ENCODE results near the gene LIPI. TPM values are rescaled to one million over a fixed set of nuclear protein-coding genes. Genes with fewer than 3 reads are reported as not detected.
"Not testable (repeated sequence)": the region's sequence is repeated elsewhere in the genome, so short reads cannot be mapped to it uniquely, and the experiment has no call there.

Gene LIPI
- total RNA-seq, 2 experiments from 2014 or later: not detected

GRCh38 chr21:14076143-14076806 lies 134.5 kb downstream of the LIPI start:
- H3K27me3 Mint-ChIP-seq: no peaks in the 10 kb centered on the region
- ATAC-seq (ENCODE audit: low read depth) (no peak), DNase-seq (no peak)
- POLR2A ChIA-PET: no interaction called here
- peaks cover 5% of the 10 kb centered on the region for H3K36me3 Mint-ChIP-seq
- H3K9me3 Mint-ChIP-seq: peaks cover 13% of the 10 kb centered on the region
- H3K27ac Mint-ChIP-seq: no peak overlapping the region
- no peaks in the 10 kb centered on the region for H3K4me1 Mint-ChIP-seq
- no peak overlapping the region for H3K4me3 Mint-ChIP-seq

GRCh38 chr21:14075346-14076142 lies 135.2 kb downstream of the LIPI start:
- Mint-ChIP-seq H3K27ac (no peak overlapping the region), H3K4me3 (no peak overlapping the region), H3K36me3 (peaks cover 5% of the 10 kb centered on the region), H3K9me3 (peaks cover 12% of the 10 kb centered on the region), H3K27me3 (no peaks in the 10 kb centered on the region), H3K4me1 (no peaks in the 10 kb centered on the region)
- ATAC-seq (ENCODE audit: low read depth) (no peak), DNase-seq (no peak)
- POLR2A ChIA-PET: no interaction called here

- H3K27me3 Mint-ChIP-seq: no peaks in the 10 kb centered on the region
- DNase-seq: no peak
- POLR2A ChIA-PET: no interaction called here
- H3K9me3 Mint-ChIP-seq: peaks cover 9% of the 10 kb centered on the region
- peaks cover 3% of the 10 kb centered on the region for H3K36me3 Mint-ChIP-seq
- H3K27ac Mint-ChIP-seq: peak overlapping the region; percentile 21
- no peaks in the 10 kb centered on the region for H3K4me1 Mint-ChIP-seq
- no peak overlapping the region for H3K4me3 Mint-ChIP-seq
- no peak for ATAC-seq (ENCODE audit: low read depth)
Observed at GRCh38 chr21:14074177-14074576, 136.6 kb downstream of the LIPI start.

- POLR2A ChIA-PET: no interaction called here
- H3K27me3 Mint-ChIP-seq: no peaks in the 10 kb centered on the region
- ATAC-seq (ENCODE audit: low read depth): no peak
Observed at GRCh38 chr21:14073615-14074014, 137.1 kb downstream of the LIPI start.

GRCh38 chr21:14072761-14073535 lies 137.8 kb downstream of the LIPI start:
- no peak overlapping the region for H3K4me3 Mint-ChIP-seq
- no peaks in the 10 kb centered on the region for H3K27me3 Mint-ChIP-seq
- POLR2A ChIA-PET: no interaction called here
- no peak for ATAC-seq (ENCODE audit: low read depth)
- no peak overlapping the region for H3K27ac Mint-ChIP-seq
- DNase-seq: no peak
- peaks cover 3% of the 10 kb centered on the region for H3K36me3 Mint-ChIP-seq
- no peaks in the 10 kb centered on the region for H3K4me1 Mint-ChIP-seq
- peaks cover 5% of the 10 kb centered on the region for H3K9me3 Mint-ChIP-seq

More at GRCh38 chr21:14073615-14074014, 137.1 kb downstream of the LIPI start:
- no peak overlapping the region for H3K4me3 Mint-ChIP-seq
- H3K27ac Mint-ChIP-seq: peak overlapping the region; percentile 21
- H3K9me3 Mint-ChIP-seq: peaks cover 9% of the 10 kb centered on the region
- peaks cover 3% of the 10 kb centered on the region for H3K36me3 Mint-ChIP-seq
- no peak for DNase-seq
- H3K4me1 Mint-ChIP-seq: no peaks in the 10 kb centered on the region

GRCh38 chr21:14071902-14072734 lies 138.6 kb downstream of the LIPI start:
- Mint-ChIP-seq H3K27ac (no peak overlapping the region), H3K9me3 (peaks cover 5% of the 10 kb centered on the region), H3K4me3 (no peak overlapping the region), H3K27me3 (no peaks in the 10 kb centered on the region), H3K36me3 (peaks cover 3% of the 10 kb centered on the region), H3K4me1 (no peaks in the 10 kb centered on the region)
- ATAC-seq (ENCODE audit: low read depth) (no peak), DNase-seq (no peak)
- POLR2A ChIA-PET: no interaction called here

- DNase-seq: no peak
- ATAC-seq (ENCODE audit: low read depth): no peak
- Mint-ChIP-seq H3K27me3 (no peaks in the 10 kb centered on the region), H3K4me1 (no peaks in the 10 kb centered on the region), H3K9me3 (peaks cover 2% of the 10 kb centered on the region), H3K4me3 (no peak overlapping the region), H3K27ac (no peak overlapping the region), H3K36me3 (peaks cover 3% of the 10 kb centered on the region)
- POLR2A ChIA-PET: no interaction called here
Observed at GRCh38 chr21:14070968-14071367, 139.8 kb downstream of the LIPI start.

GRCh38 chr21:14070049-14070893 lies 140.5 kb downstream of the LIPI start:
- POLR2A ChIA-PET: no interaction called here
- H3K27ac Mint-ChIP-seq: no peak overlapping the region
- peaks cover 2% of the 10 kb centered on the region for H3K9me3 Mint-ChIP-seq
- H3K36me3 Mint-ChIP-seq: peaks cover 3% of the 10 kb centered on the region
- no peak for DNase-seq
- H3K4me1 Mint-ChIP-seq: no peaks in the 10 kb centered on the region
- no peak for ATAC-seq (ENCODE audit: low read depth)
- no peak overlapping the region for H3K4me3 Mint-ChIP-seq
- H3K27me3 Mint-ChIP-seq: no peaks in the 10 kb centered on the region

GRCh38 chr21:14064296-14064645 lies 146.5 kb downstream of the LIPI start:
- Mint-ChIP-seq H3K4me1 (no peaks in the 10 kb centered on the region), H3K9me3 (no peaks in the 10 kb centered on the region), H3K36me3 (peaks cover 11% of the 10 kb centered on the region), H3K27ac (no peak overlapping the region), H3K27me3 (no peaks in the 10 kb centered on the region), H3K4me3 (no peak overlapping the region)
- no peak for DNase-seq
- POLR2A ChIA-PET: no interaction called here
- no peak for ATAC-seq (ENCODE audit: low read depth)

GRCh38 chr21:14063620-14064295 lies 147.0 kb downstream of the LIPI start:
- H3K4me1 Mint-ChIP-seq; H3K9me3 Mint-ChIP-seq; H3K27me3 Mint-ChIP-seq; ATAC-seq (ENCODE audit: low read depth); POLR2A ChIA-PET; H3K4me3 Mint-ChIP-seq; H3K27ac Mint-ChIP-seq; DNase-seq: not testable (repeated sequence)
- H3K36me3 Mint-ChIP-seq: peaks cover 13% of the 10 kb centered on the region

GRCh38 chr21:14062684-14063083 lies 148.1 kb downstream of the LIPI start:
- DNase-seq; H3K4me3 Mint-ChIP-seq; ATAC-seq (ENCODE audit: low read depth); POLR2A ChIA-PET; H3K9me3 Mint-ChIP-seq; H3K27ac Mint-ChIP-seq; H3K27me3 Mint-ChIP-seq; H3K4me1 Mint-ChIP-seq: not testable (repeated sequence)
- peaks cover 13% of the 10 kb centered on the region for H3K36me3 Mint-ChIP-seq

- H3K27me3 Mint-ChIP-seq; H3K4me3 Mint-ChIP-seq; ATAC-seq (ENCODE audit: low read depth); POLR2A ChIA-PET; H3K9me3 Mint-ChIP-seq; DNase-seq; H3K27ac Mint-ChIP-seq; H3K4me1 Mint-ChIP-seq: not testable (repeated sequence)
- H3K36me3 Mint-ChIP-seq: peaks cover 13% of the 10 kb centered on the region
Observed at GRCh38 chr21:14061820-14062219, 148.9 kb downstream of the LIPI start.
